Left lobe of liver (tissue), 2 donors: ENCODE results near the gene METTL5. TPM values are rescaled to one million over a fixed set of nuclear protein-coding genes. Genes with fewer than 3 reads are reported as not detected.
"Not testable (repeated sequence)": the region's sequence is repeated elsewhere in the genome, so short reads cannot be mapped to it uniquely, and the experiment has no call there.

Experiments
- ATAC-seq: fragments of 200-7000 bp; cut with Tn5 transposase; one replicate; pipeline ENCODE4 v1.9.1; 2020; ENCODE audit warnings: mild to moderate bottlenecking, moderate library complexity
- DNase-seq: peaks from one replicate; pipeline ENCODE4 v3.0.0-alpha.2; 2020; ENCODE audit warnings: low spot score
- total RNA-seq: library from RNA; stranded (reverse); gene quantifications from one replicate; pipeline ENCODE4 v1.2.1, GENCODE V29; 2021
- donor health status: DM: no; HTN: no; CAD: no; lungs with moderate emphysema.
- donor health status: DM: no; HTN: yes; CAD: no.

Gene METTL5
- total RNA-seq, 1 donor from 2014 or later, result 15.2 TPM

GRCh38 chr2:169838743-169839489 is 14.2 kb upstream of the METTL5 start:
- DNase-seq, result no peak
- peak; percentile 15 for ATAC-seq

- DNase-seq (no peak), ATAC-seq (no peak)
Observed at GRCh38 chr2:169834401-169834800, 9.7 kb upstream of the METTL5 start.

GRCh38 chr2:169828141-169828811 is 3.6 kb upstream of the METTL5 start:
- peak; percentile 60 for ATAC-seq
- DNase-seq, result peak; percentile 60

GRCh38 chr2:169827272-169828140 is 2.8 kb upstream of the METTL5 start, which contains the start of gene UBR3:
Gene UBR3 (plus strand): TSS chr2:169827454. CDS start chr2:169827508, 54 bp downstream.
- DNase-seq (peak; percentile 94), ATAC-seq (peak; percentile 81)

- no peak for ATAC-seq
Observed at GRCh38 chr2:169823996-169824372, 721 bp downstream of the METTL5 start.

GRCh38 chr2:169822785-169823392 is 1.8 kb downstream of the METTL5 start:
- ATAC-seq (no peak), DNase-seq (no peak)

More at GRCh38 chr2:169823996-169824372, 721 bp downstream of the METTL5 start:
- DNase-seq, result no peak

- ATAC-seq, result no peak
- DNase-seq, result no peak
Observed at GRCh38 chr2:169822036-169822435, 2.7 kb downstream of the METTL5 start.

- ATAC-seq, DNase-seq: not testable (repeated sequence)
Observed at GRCh38 chr2:169820101-169820500, 4.6 kb downstream of the METTL5 start.

- no peak for DNase-seq
- no peak for ATAC-seq
Observed at GRCh38 chr2:169819106-169819505, 5.6 kb downstream of the METTL5 start.

GRCh38 chr2:169818241-169818640 is 6.5 kb downstream of the METTL5 start:
- no peak for DNase-seq
- no peak for ATAC-seq

GRCh38 chr2:169817369-169817768 is 7.3 kb downstream of the METTL5 start:
- DNase-seq, ATAC-seq: not testable (repeated sequence)

- not testable (repeated sequence) for DNase-seq, ATAC-seq
Observed at GRCh38 chr2:169816961-169817360, 7.7 kb downstream of the METTL5 start.

GRCh38 chr2:169815849-169816248 is 8.9 kb downstream of the METTL5 start:
- DNase-seq (no peak), ATAC-seq (no peak)

GRCh38 chr2:169808221-169808620 is 16.5 kb downstream of the METTL5 start:
- ATAC-seq (no peak), DNase-seq (no peak)

GRCh38 chr2:169806586-169806985 is 18.1 kb downstream of the METTL5 start:
- no peak for ATAC-seq
- DNase-seq, result no peak

- DNase-seq (no peak), ATAC-seq (no peak)
Observed at GRCh38 chr2:169803480-169803879, 21.2 kb downstream of the METTL5 start.

- ATAC-seq (peak; percentile 99), DNase-seq (peak; percentile 94)
Observed at GRCh38 chr2:169798718-169799592, 25.8 kb downstream of the METTL5 start, which contains the start of gene SSB. Gene SSB (plus strand): TSS chr2:169798871. CDS start chr2:169800961, 2,090 bp downstream.

- ATAC-seq, result no peak
- no peak for DNase-seq
Observed at GRCh38 chr2:169798397-169798717, 26.3 kb downstream of the METTL5 start.

- no peak for ATAC-seq
- no peak for DNase-seq
Observed at GRCh38 chr2:169797601-169798000, 27.1 kb downstream of the METTL5 start.

- DNase-seq (no peak), ATAC-seq (no peak)
Observed at GRCh38 chr2:169796441-169796840, 28.3 kb downstream of the METTL5 start.
